HepG2 (cell line): ENCODE results near the gene SH3GLB2. TPM values are rescaled to one million over a fixed set of nuclear protein-coding genes. Genes with fewer than 3 reads are reported as not detected.
"Not testable (repeated sequence)": the region's sequence is repeated elsewhere in the genome, so short reads cannot be mapped to it uniquely, and the experiment has no call there.

ENCODE experiments used
- ATAC-seq: fragments of 200-7000 bp; cut with Tn5 transposase; 3 replicates; pipeline ENCODE4 v1.9.1; 2020; ENCODE audit warnings: mild to moderate bottlenecking, moderate library complexity
- BruUV-seq: library from RNA; stranded (reverse); fragments of 400-500 nt; replicated peaks from 2 replicates; lab custom pipeline; 2021; lab: Mats Ljungman, UMichigan
- CTCF ChIA-PET: fragments of 300-600 bp; formaldehyde crosslinking; extraction: SDS; loops from one replicate; lab custom pipeline; 2021; ENCODE audit warnings: low total read pairs, inconsistent platforms, low intra/inter-chr PET ratio; lab: Yijun Ruan, JAX
- POLR2A ChIA-PET: fragments of 350-600 bp; sonication (Branson Sonifier 250); formaldehyde crosslinking; loops from one replicate; lab custom pipeline; 2020; ENCODE audit warnings: antibody characterized with exemption, inconsistent platforms; lab: Yijun Ruan, JAX
- DNase-seq: peaks from one replicate; pipeline ENCODE4 v3.0.0-alpha.2; 2015; ENCODE audit warnings: low spot score
- FAIRE-seq: peaks from 3 replicates; lab custom pipeline; 2011; peaks lifted over from hg19 to GRCh38; lab: Jason Lieb, UNC
- H2AFZ ChIP-seq: one replicate; pipeline ENCODE4 v1.6.1; 2011; ENCODE audit warnings: low read length, inconsistent platforms
- H3K27ac ChIP-seq: fragments of 300-600 bp; 3 replicates; pipeline ENCODE4 v1.8.0; 2011; ENCODE audit warnings: mixed run types, mild to moderate bottlenecking, mixed read lengths, low read length, inconsistent platforms; ENCODE audit not compliant: insufficient read depth; ENCODE audit errors: extremely low read length
- H3K27me3 ChIP-seq, 2 experiments: fragments of 200-600 bp in 1 of 2; 2 replicates in 1 of 2; 3 replicates in 1 of 2; pipeline versions ENCODE4 v1.6.0 to v1.8.0; 2011; ENCODE audit warnings: low read length in 2 of 2, mild to moderate bottlenecking in 2 of 2, moderate library complexity in 2 of 2, inconsistent platforms in 1 of 2; ENCODE audit not compliant: insufficient read depth in 2 of 2, control insufficient read depth in 1 of 2
- H3K36me3 ChIP-seq, 2 experiments: fragments of 200-600 bp in 1 of 2; replicated peaks in 1 of 2; 2 replicates in 1 of 2; 3 replicates in 1 of 2; pipeline versions ENCODE4 v1.5.1 to v1.8.0; 2011; ENCODE audit warnings: low read length in 2 of 2, inconsistent platforms in 1 of 2; ENCODE audit not compliant: insufficient read depth in 2 of 2, control insufficient read depth in 1 of 2
- H3K4me1 ChIP-seq: 2 replicates; pipeline ENCODE4 v1.5.1; 2012; ENCODE audit warnings: low read length, inconsistent platforms; ENCODE audit not compliant: insufficient read depth
- H3K4me2 ChIP-seq: 2 replicates; pipeline ENCODE4 v1.6.0; 2011; ENCODE audit warnings: low read depth, low read length, inconsistent platforms
- H3K4me3 ChIP-seq, 3 experiments: fragments of 200-600 bp in 1 of 3; sonication (generic), shearing (Covaris generic) in 1 of 3; replicated peaks in 1 of 3; 2 replicates each; pipeline ENCODE4 v1.5.1; 2011 to 2016; ENCODE audit warnings: low read length in 3 of 3, inconsistent platforms in 2 of 3, low read depth in 2 of 3, mild to moderate bottlenecking in 2 of 3, control low read depth in 1 of 3, mixed read lengths in 1 of 3; ENCODE audit not compliant: insufficient read depth in 1 of 3
- H3K79me2 ChIP-seq: one replicate; pipeline ENCODE4 v1.6.1; 2011; ENCODE audit warnings: low read length, inconsistent platforms; ENCODE audit not compliant: insufficient read depth
- H3K9ac ChIP-seq: 2 replicates; pipeline ENCODE4 v1.6.0; 2011; ENCODE audit warnings: mild to moderate bottlenecking, low read depth, low read length, inconsistent platforms; ENCODE audit not compliant: insufficient read depth
- H3K9me3 ChIP-seq: 2 replicates; pipeline ENCODE4 v1.5.1; 2012; ENCODE audit warnings: mild to moderate bottlenecking, low read length
- H4K20me1 ChIP-seq: 2 replicates; pipeline ENCODE4 v1.6.0; 2011; ENCODE audit warnings: inconsistent platforms, mild to moderate bottlenecking, low read length, moderate library complexity; ENCODE audit not compliant: insufficient read depth
- ATF6 ChIP-seq: sonication (generic); formaldehyde crosslinking; conservative IDR thresholded peaks from 2 replicates; pipeline ENCODE4 v1.4.0; 2020; ENCODE audit warnings: missing genetic modification reagents
- ERF ChIP-seq: IDR thresholded peaks from 2 replicates; pipeline ENCODE4 v1.6.1; 2018; ENCODE audit warnings: missing biosample characterization, missing genetic modification reagents
- HBP1 ChIP-seq: IDR thresholded peaks from 2 replicates; pipeline ENCODE4 v1.6.1; 2016; ENCODE audit warnings: low read depth, control low read depth
- MAFF ChIP-seq: IDR thresholded peaks from 2 replicates; pipeline ENCODE4 v1.6.1; 2011; ENCODE audit warnings: low read depth, low read length, improper control_type of control experiment
- MAFK ChIP-seq, 2 experiments: IDR thresholded peaks in 1 of 2; conservative IDR thresholded peaks in 1 of 2; 2 replicates each; pipeline ENCODE4 v1.6.1; 2011; ENCODE audit warnings: improper control_type of control experiment in 2 of 2, low read length in 2 of 2
- MXD4 ChIP-seq: IDR thresholded peaks from 2 replicates; pipeline ENCODE4 v1.6.1; 2016; ENCODE audit warnings: mild to moderate bottlenecking, missing biosample characterization, missing genetic modification reagents
- NR3C1 ChIP-seq: sonication (generic); formaldehyde crosslinking; IDR thresholded peaks from 2 replicates; pipeline ENCODE4 v1.4.0; 2020; ENCODE audit warnings: missing genetic modification reagents
- POLR2AphosphoS5 ChIP-seq: IDR thresholded peaks from 2 replicates; pipeline ENCODE4 v1.6.1; 2012; ENCODE audit warnings: low read depth, low read length
- POLR2G ChIP-seq: fragments of 200-400 bp; formaldehyde crosslinking; IDR thresholded peaks from 2 replicates; pipeline ENCODE4 v1.6.1; 2018; ENCODE audit warnings: mild to moderate bottlenecking, low read depth, low read length, moderate library complexity
- SIX1 ChIP-seq: sonication (generic); formaldehyde crosslinking; IDR thresholded peaks from 2 replicates; pipeline ENCODE4 v1.4.0; 2020; ENCODE audit warnings: missing genetic modification reagents, borderline replicate concordance
- SRSF1 ChIP-seq: fragments of 200-400 bp; formaldehyde crosslinking; optimal IDR thresholded peaks from 2 replicates; pipeline ENCODE3; 2017; ENCODE audit warnings: mild to moderate bottlenecking, low read depth, low read length, moderate library complexity
- SSRP1 ChIP-seq: IDR thresholded peaks from 2 replicates; pipeline ENCODE4 v1.6.1; 2016; ENCODE audit warnings: control low read depth
- ZEB1 ChIP-seq: IDR thresholded peaks from 2 replicates; pipeline ENCODE4 v1.6.1; 2012; ENCODE audit warnings: mild to moderate bottlenecking, low read depth, inconsistent platforms; ENCODE audit not compliant: insufficient replicate concordance
- ZNF317 ChIP-seq: sonication (generic); formaldehyde crosslinking; IDR thresholded peaks from 2 replicates; pipeline ENCODE4 v1.5.0; 2020; ENCODE audit warnings: mild to moderate bottlenecking, missing genetic modification reagents
- ZNF766 ChIP-seq: sonication (generic); formaldehyde crosslinking; IDR thresholded peaks from 2 replicates; pipeline ENCODE4 v1.5.0; 2020; ENCODE audit warnings: missing genetic modification reagents, borderline replicate concordance
- WGBS: methylation state at CpG from one replicate; pipeline ENCODE4 v1.1.6; 2017; ENCODE audit warnings: low lambda C conversion rate; 5-methylcytosine and 5-hydroxymethylcytosine counted together
- in situ Hi-C: cut with HindIII; loops from 2 replicates; pipeline ENCODE4 v1.10.0; 2017; ENCODE audit warnings: low pct_unique_long_range_greater_than_20kb; ENCODE audit not compliant: extremely low pct_ligation_motif_present
- intact Hi-C: fragments of 100-400 bp; cut with micrococcal nuclease; formaldehyde crosslinking; loops from one replicate; pipeline ENCODE4 v1.10.0; 2022; ENCODE audit not compliant: unreplicated experiment
- polyA plus RNA-seq, 8 experiments: library from polyadenylated mRNA; depleted of rRNA in 3 of 8; stranded (reverse) in 7 of 8; unstranded in 1 of 8; fragments of >200 nt; fragmentation: Illumina TruSeq in 4 of 8; extraction: Trizol in 4 of 8; gene quantifications; 2 replicates each; pipeline versions ENCODE4 v1.2.1 to v1.2.3, GENCODE V29; 2011 to 2016; ENCODE audit warnings: low read depth in 4 of 8, missing spikeins in 1 of 8, mixed read lengths in 1 of 8; ENCODE audit not compliant: insufficient read depth in 1 of 8
- total RNA-seq, 5 experiments: library from RNA; depleted of rRNA; stranded (reverse); fragments of >200 nt; fragmentation: Illumina TruSeq; extraction: Trizol; gene quantifications; 2 replicates each; pipeline ENCODE4 v1.2.3, GENCODE V29; 2016; ENCODE audit warnings: low read depth in 1 of 5

The SH3GLB2 gene
- total and polyA plus RNA-seq, 2 of the 13 experiments (the other 11 are each of a cell fraction or from before 2014, with no cell fraction given): 24.0 to 40.6 TPM

- DNase-seq: not testable (repeated sequence)
Measured at GRCh38 chr9:129004173-129004572, 24.0 kb downstream of the SH3GLB2 start.

GRCh38 chr9:129002992-129003391, 25.1 kb downstream of the SH3GLB2 start:
- no peak overlapping the region for H3K9ac ChIP-seq
- no peaks in the 10 kb centered on the region for H3K27me3 ChIP-seq
- peaks cover 48 to 83% of the 10 kb centered on the region in 2 experiments for H3K36me3 ChIP-seq
- DNase-seq (no peak), FAIRE-seq (no peak), ATAC-seq (no peak)
- in situ Hi-C loops (no loop called here), intact Hi-C loops (loop anchor here (10.0 kb wide), 1 partner anchor 148 kb away; no protein-coding TSS in a partner anchor)
- CTCF ChIA-PET: no interaction called here
- H3K27ac ChIP-seq: no peak overlapping the region
- POLR2A ChIA-PET: no interaction called here
- H4K20me1 ChIP-seq: no peaks in the 10 kb centered on the region
- H3K79me2 ChIP-seq: no peaks in the 10 kb centered on the region
- H3K4me3 ChIP-seq: no peak overlapping the region
- WGBS: 97% methylated on average over 4 of the region's 9 CpGs
- H2AFZ ChIP-seq: no peak overlapping the region
- H3K4me2 ChIP-seq: no peak overlapping the region
- no peaks in the 10 kb centered on the region for H3K4me1 ChIP-seq
- no peaks in the 10 kb centered on the region for H3K9me3 ChIP-seq
- no TSS peak for BruUV-seq
- no peak for TF ChIP-seq ZNF766 (CRISPR knock-in tag)
- no peak for TF ChIP-seq SRSF1
- TF ChIP-seq SIX1 (CRISPR knock-in tag): no peak
- TF ChIP-seq MAFK (conservative IDR thresholded peaks at IDR 0.05 in 1 of 2, IDR thresholded peaks at IDR 0.05 in 1 of 2; ENCODE audit: low read length in 2 of 2): peak; percentile 62 to 79
- no peak for TF ChIP-seq NR3C1
- TF ChIP-seq MXD4 (CRISPR knock-in tag): no peak
- no peak for TF ChIP-seq HBP1 (CRISPR knock-in tag)
- TF ChIP-seq ERF (CRISPR knock-in tag): no peak
- TF ChIP-seq POLR2G: 0 out of 2 replicates have a peak, but pooled peaks have one; percentile 41
- TF ChIP-seq ZNF317 (CRISPR knock-in tag): no peak
- no peak for TF ChIP-seq SSRP1 (CRISPR knock-in tag)
- TF ChIP-seq POLR2AphosphoS5: peak; percentile 38; the same call in 1 of the 2 replicates
- TF ChIP-seq ATF6: no peak
- peak; percentile 62 for TF ChIP-seq MAFF
- no peak for TF ChIP-seq ZEB1

More at GRCh38 chr9:129004173-129004572, 24.0 kb downstream of the SH3GLB2 start:
- H3K27ac ChIP-seq, POLR2A ChIA-PET, ATAC-seq, H3K9me3 ChIP-seq, H2AFZ ChIP-seq, H3K4me1 ChIP-seq, FAIRE-seq, H3K4me2 ChIP-seq, BruUV-seq, H4K20me1 ChIP-seq, in situ Hi-C loops, H3K79me2 ChIP-seq, H3K4me3 ChIP-seq, H3K27me3 ChIP-seq, H3K9ac ChIP-seq, CTCF ChIA-PET: not testable (repeated sequence)
- peaks cover 40 to 78% of the 10 kb centered on the region in 2 experiments for H3K36me3 ChIP-seq
- 98% methylated on average over 6 of the region's 6 CpGs for whole genome bisulfite sequencing
- intact Hi-C loops: loop anchor here (10.0 kb wide), 1 partner anchor 149 kb away; no protein-coding TSS in a partner anchor
